HG03571 (cell line): ENCODE measurements around the gene DPEP3.

Experiments used
- ATAC-seq: cut with Tn5 transposase; IDR thresholded peaks from one replicate; pipeline ENCODE4 v1.9.1; 2021; ENCODE audit not compliant: unreplicated experiment

DPEP3 gene

GRCh38 chr16:67967183-67967957, 12.9 kb downstream of the DPEP3 start:
- no peak for ATAC-seq

GRCh38 chr16:67966549-67967182, 13.6 kb downstream of the DPEP3 start:
- no peak for ATAC-seq

GRCh38 chr16:67965668-67966548, 14.4 kb downstream of the DPEP3 start:
- no peak for ATAC-seq

GRCh38 chr16:67964477-67965131, 15.7 kb downstream of the DPEP3 start:
- ATAC-seq, result no peak

- ATAC-seq, result no peak
Measured at GRCh38 chr16:67963662-67964321, 16.5 kb downstream of the DPEP3 start.

GRCh38 chr16:67963292-67963661, 17.0 kb downstream of the DPEP3 start:
- no peak for ATAC-seq

GRCh38 chr16:67962135-67962534, 18.2 kb downstream of the DPEP3 start:
- no peak for ATAC-seq

- ATAC-seq, result no peak
Measured at GRCh38 chr16:67961551-67961957, 18.7 kb downstream of the DPEP3 start.

GRCh38 chr16:67959536-67960329, 20.6 kb downstream of the DPEP3 start:
- ATAC-seq, result no peak

- no peak for ATAC-seq
Measured at GRCh38 chr16:67957622-67958021, 22.7 kb downstream of the DPEP3 start.

GRCh38 chr16:67954421-67955196, 25.7 kb downstream of the DPEP3 start:
- ATAC-seq, result no peak

GRCh38 chr16:67953641-67954375, 26.5 kb downstream of the DPEP3 start:
- ATAC-seq, result no peak

- ATAC-seq, result no peak
Measured at GRCh38 chr16:67951485-67951884, 28.8 kb downstream of the DPEP3 start.

- ATAC-seq, result no peak
Measured at GRCh38 chr16:67950335-67950843, 29.9 kb downstream of the DPEP3 start.

GRCh38 chr16:67949645-67950044, 30.7 kb downstream of the DPEP3 start:
- ATAC-seq, result no peak

GRCh38 chr16:67948015-67948414, 32.3 kb downstream of the DPEP3 start:
- ATAC-seq, result no peak

- no peak for ATAC-seq
Measured at GRCh38 chr16:67946966-67947558, 33.2 kb downstream of the DPEP3 start.

- no peak for ATAC-seq
Measured at GRCh38 chr16:67946128-67946569, 34.1 kb downstream of the DPEP3 start.
